HG03575 (cell line): ENCODE results near the gene RAB40C.

Experiments
- ATAC-seq: cut with Tn5 transposase; IDR thresholded peaks from one replicate; pipeline ENCODE4 v1.9.1; 2021; ENCODE audit not compliant: unreplicated experiment, insufficient number of reproducible peaks, low FRiP score; ENCODE audit errors: extremely low read depth

RAB40C gene

GRCh38 chr16:569445-570254 is 20.2 kb upstream of the RAB40C start, which contains the start of gene PIGQ:
TSS of gene PIGQ (plus strand) at chr16:569968. CDS start at chr16:574075, 4,107 bp downstream.
- no peak for ATAC-seq

- ATAC-seq, result no peak
These were observed 16.8 kb upstream of the RAB40C start for GRCh38 chr16:572865-573650.

GRCh38 chr16:574021-574760 is 15.7 kb upstream of the RAB40C start:
- no peak for ATAC-seq

- no peak for ATAC-seq
These were observed 14.3 kb upstream of the RAB40C start for GRCh38 chr16:575354-576196.

- ATAC-seq, result no peak
These were observed 13.6 kb upstream of the RAB40C start for GRCh38 chr16:576197-576822.

GRCh38 chr16:576823-577201 is 13.1 kb upstream of the RAB40C start:
- no peak for ATAC-seq

- no peak for ATAC-seq
These were observed 12.1 kb upstream of the RAB40C start for GRCh38 chr16:577796-578195.

GRCh38 chr16:578232-578869 is 11.5 kb upstream of the RAB40C start:
- ATAC-seq, result no peak

GRCh38 chr16:578870-579405 is 10.9 kb upstream of the RAB40C start:
- ATAC-seq, result no peak

- no peak for ATAC-seq
These were observed 9.5 kb upstream of the RAB40C start for GRCh38 chr16:580141-580945.

GRCh38 chr16:580946-581498 is 8.8 kb upstream of the RAB40C start:
- ATAC-seq, result no peak

GRCh38 chr16:582218-582613 is 7.7 kb upstream of the RAB40C start:
- no peak for ATAC-seq

- no peak for ATAC-seq
These were observed 7.1 kb upstream of the RAB40C start for GRCh38 chr16:582614-583331.

- no peak for ATAC-seq
These were observed 6.4 kb upstream of the RAB40C start for GRCh38 chr16:583470-583814.

- ATAC-seq, result no peak
These were observed 5.9 kb upstream of the RAB40C start for GRCh38 chr16:583815-584591.
